Activated CD8-positive, alpha-beta memory T cell treated with anti-CD3 and anti-CD28 coated beads, Interleukin-2, amount 50 U/mL, for 1 hour (primary cell): ENCODE measurements around the gene CDYL.

Experiments used
- DNase-seq: peaks from one replicate; pipeline ENCODE4 v3.0.0-alpha.2; 2020; ENCODE audit errors: extremely low read depth

The CDYL gene

GRCh38 chr6:4884646-4885340, 108.6 kb downstream of the CDYL start:
- DNase-seq = no peak

GRCh38 chr6:4885341-4885933, 109.2 kb downstream of the CDYL start:
- DNase-seq = no peak

- no peak for DNase-seq
Measured at GRCh38 chr6:4888841-4889240, 112.6 kb downstream of the CDYL start.

DNA sequence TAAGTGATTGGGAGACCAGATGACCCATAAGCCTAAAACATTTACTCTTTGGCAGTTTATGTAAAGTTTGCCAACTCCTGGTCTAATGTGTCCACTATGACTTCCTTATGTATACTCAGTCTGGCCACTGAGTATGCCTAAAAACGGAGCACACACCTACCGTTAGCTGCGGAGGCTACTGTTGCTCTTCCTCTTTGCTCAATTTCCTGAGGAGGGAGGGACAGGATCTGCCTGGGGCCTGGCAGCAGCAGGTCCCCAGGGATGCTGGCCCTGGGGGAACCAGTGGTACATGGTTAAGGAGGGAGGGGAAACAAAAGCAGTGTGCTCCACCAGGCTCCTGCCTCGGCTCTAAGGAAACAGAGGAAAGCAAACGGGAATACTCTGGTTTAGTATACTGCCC, 113.5 kb downstream of the CDYL start:
- DNase-seq = no peak

DNA sequence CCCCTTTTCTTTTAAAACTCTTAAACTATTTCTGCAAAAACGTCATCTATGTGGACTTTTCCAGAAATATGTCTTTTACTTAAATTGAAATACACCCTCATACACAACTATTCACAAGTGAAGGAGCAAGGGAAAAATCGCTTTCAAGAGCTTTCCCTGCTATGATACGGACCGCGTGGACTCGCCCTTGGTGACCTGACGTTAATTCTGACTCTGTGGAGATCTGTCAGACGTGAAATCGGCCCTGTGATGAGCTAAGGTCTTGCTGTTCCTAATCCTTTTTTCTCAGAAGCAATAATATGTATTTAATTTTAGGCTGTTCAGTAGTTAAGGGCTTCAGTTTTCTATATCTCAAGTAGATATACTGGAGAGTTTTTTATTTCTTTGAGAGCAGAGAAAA, 114.0 kb downstream of the CDYL start:
- no peak for DNase-seq

- no peak for DNase-seq
Measured at GRCh38 chr6:4890627-4891026, 114.4 kb downstream of the CDYL start.

- DNase-seq = no peak
Measured at GRCh38 chr6:4891141-4891540, 114.9 kb downstream of the CDYL start.

GRCh38 chr6:4892785-4893485, 116.7 kb downstream of the CDYL start:
- no peak for DNase-seq

DNA sequence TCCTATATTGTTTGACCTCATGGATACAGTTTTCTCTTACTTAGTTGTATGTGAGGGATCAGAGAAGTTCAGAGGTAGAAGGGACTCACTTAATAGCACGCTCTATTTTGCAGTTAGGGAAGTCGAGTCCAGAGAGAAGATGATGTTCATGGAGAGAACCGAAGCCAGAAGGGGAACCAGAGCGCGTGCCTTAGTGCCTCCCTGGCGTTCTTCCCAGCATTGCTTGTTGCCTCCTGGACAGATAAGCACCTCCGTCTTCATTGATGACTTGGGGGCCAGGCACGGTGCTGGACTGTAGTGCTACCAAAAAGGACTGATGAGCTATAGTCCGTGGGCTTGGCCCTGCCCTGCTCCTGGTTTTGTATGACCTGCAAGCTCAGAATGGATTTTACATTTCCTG, 117.8 kb downstream of the CDYL start:
- no peak for DNase-seq

DNA sequence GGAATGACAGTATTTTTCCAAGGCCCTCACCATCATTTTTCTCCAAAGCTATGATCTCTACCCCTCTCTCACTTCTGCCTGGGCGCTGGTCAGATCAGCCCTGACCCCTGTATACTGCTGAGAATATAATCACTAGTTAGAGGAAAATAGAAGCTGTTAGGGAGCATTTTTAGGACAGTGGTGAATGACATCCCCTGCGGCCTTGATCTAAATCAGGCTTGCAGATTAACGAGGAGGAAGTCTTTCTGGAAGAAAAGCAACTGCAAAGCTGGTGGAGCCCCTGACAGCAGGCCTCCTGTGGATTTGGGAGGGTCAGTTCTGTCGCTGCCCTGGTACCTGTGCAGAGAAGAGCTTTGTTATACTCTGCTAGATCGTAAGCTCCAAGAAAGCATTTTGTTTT, 119.8 kb downstream of the CDYL start:
- no peak for DNase-seq

GRCh38 chr6:4896401-4896800, 120.2 kb downstream of the CDYL start:
- DNase-seq = no peak

GRCh38 chr6:4899249-4900034, 123.2 kb downstream of the CDYL start:
- no peak for DNase-seq

- DNase-seq = no peak
Measured at GRCh38 chr6:4901386-4902061, 125.3 kb downstream of the CDYL start.

DNA sequence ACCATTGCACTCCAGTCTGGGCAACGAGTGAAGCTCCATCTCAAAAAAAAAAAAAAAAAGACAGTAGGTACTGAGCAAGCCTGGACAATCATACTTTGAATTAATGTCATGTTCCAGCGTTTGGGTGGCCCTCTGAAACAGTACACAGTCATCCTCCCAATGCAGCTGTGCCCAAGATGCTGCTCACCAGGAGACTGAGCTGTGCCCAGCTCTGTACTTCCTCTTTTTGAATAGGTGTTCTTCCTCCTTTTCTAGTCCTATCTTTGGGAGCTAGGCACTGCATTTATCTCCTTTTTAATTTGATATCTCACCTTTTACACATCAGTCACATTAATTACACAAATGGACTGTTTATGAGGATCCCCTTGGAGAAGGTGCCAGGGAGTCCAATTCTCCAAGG, 126.2 kb downstream of the CDYL start:
- no peak for DNase-seq

- no peak for DNase-seq
Measured at GRCh38 chr6:4903121-4903520, 126.9 kb downstream of the CDYL start.

- no peak for DNase-seq
Measured at GRCh38 chr6:4903751-4904370, 127.7 kb downstream of the CDYL start.

DNA sequence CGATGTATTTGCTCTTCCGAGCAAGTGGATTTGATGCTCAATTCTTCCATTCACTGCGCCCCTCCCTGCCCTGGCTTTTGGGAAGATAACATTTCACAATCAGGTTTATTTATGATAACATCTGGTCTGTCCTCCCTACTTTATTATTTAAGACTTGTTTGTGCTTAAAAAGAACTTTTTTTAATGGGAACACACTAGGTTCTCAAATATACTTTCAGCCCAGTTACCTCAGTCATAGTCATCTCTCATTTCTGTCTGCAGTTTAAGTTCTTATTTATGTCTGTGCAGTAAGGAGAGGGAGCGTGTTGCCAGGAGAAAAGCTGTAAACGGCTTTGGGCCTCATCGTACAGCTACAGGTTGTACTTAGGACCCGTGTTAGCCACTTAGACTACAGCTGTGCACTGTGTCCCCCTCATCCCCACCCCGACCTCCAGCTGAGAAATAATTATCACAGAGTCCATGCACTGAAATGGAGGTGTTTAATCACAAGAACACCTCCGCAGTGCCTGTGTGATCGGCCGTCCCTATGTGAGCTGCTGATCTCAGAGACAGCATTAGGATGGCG, 128.3 kb downstream of the CDYL start:
- DNase-seq = no peak

GRCh38 chr6:4905826-4906225, 129.6 kb downstream of the CDYL start:
- DNase-seq = no peak

- no peak for DNase-seq
Measured at GRCh38 chr6:4906293-4907276, 130.4 kb downstream of the CDYL start.

GRCh38 chr6:4907602-4908001, 131.4 kb downstream of the CDYL start:
- no peak for DNase-seq
